ENCODE data around the gene DSG1. TPM values are rescaled to one million over a fixed set of nuclear protein-coding genes. Genes with fewer than 3 reads are reported as not detected.

DSG1 gene
- total RNA-seq, 6 experiments from 2014 or later = 0.29 to 4.3 (median 1.4) TPM

DNA sequence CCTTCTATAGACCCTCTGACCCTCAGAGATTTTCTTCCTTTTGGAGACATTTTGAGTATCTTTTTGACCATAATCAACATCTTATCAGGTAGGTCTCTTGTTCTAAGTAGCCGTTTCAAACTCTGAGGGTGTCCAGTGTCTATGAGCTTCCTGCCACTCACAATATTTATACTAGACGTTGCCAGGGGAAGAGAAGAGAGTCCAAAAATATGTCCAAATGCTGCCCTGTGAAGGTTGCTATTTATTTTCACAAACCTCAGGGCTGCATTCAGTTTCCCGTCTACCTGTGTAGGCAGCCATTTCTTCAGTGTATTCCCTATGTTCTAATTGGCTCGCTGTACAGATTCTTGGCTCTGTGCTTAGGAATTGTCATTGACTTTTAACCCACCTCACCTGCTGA lies 986 bp upstream of the DSG1 start:
- no peak overlapping the region for H3K27ac ChIP-seq
- ATAC-seq (no peak), DNase-seq (no peak)
- no peak for TF ChIP-seq CTCF (IDR thresholded peaks at IDR 0.05)
- TF ChIP-seq POLR2A (IDR thresholded peaks at IDR 0.05) = no peak
- H3K27me3 ChIP-seq = no peaks in the 10 kb centered on the region
- intact Hi-C loops (cut with DNase I) = no loop called here
- no peak overlapping the region for H3K4me3 ChIP-seq
- no peaks in the 10 kb centered on the region for H3K36me3 ChIP-seq
- H3K4me1 ChIP-seq = no peaks in the 10 kb centered on the region
- 49% methylated on average over 4 of the region's 4 CpGs for WGBS (ENCODE audit: insufficient coverage, low coverage, low lambda C conversion rate, missing lambda C conversion rate)
- H3K9me3 ChIP-seq = no peaks in the 10 kb centered on the region

DNA sequence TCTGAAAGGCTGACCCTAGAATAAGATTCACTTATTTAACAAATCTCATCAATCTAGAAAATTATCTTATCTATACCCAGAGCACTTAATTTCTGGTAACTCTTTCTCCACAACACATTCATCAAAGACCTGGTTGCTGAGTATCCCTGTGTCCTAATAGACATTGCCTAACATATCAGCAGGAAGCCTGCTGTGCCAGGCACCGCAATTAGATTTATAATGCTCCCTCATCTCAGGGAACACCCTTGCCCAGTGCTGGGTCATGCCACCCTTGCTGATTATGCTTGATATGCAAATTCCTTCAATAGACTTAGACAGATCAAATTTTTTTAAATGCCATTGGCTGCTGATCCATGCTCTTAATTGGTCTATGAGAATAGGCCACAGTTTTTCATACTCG lies 3.8 kb downstream of the DSG1 start:
- intact Hi-C loops (cut with DNase I) = no loop called here
- H3K27me3 ChIP-seq = no peaks in the 10 kb centered on the region
- H3K9me3 ChIP-seq = no peaks in the 10 kb centered on the region
- TF ChIP-seq CTCF (IDR thresholded peaks at IDR 0.05) (no peak), POLR2A (IDR thresholded peaks at IDR 0.05) (no peak)
- peak in 1 of 4 donors; percentile 48 for ATAC-seq
- no peaks in the 10 kb centered on the region for H3K36me3 ChIP-seq
- no peak for DNase-seq
- no peaks in the 10 kb centered on the region for H3K4me1 ChIP-seq
- WGBS (ENCODE audit: insufficient coverage, low coverage, low lambda C conversion rate, missing lambda C conversion rate) = 33% methylated on average over 2 of the region's 2 CpGs
- no peak overlapping the region for H3K27ac ChIP-seq
- no peak overlapping the region for H3K4me3 ChIP-seq

- no peak for TF ChIP-seq CTCF (IDR thresholded peaks at IDR 0.05)
- TF ChIP-seq POLR2A (IDR thresholded peaks at IDR 0.05) = no peak
- no peak overlapping the region for H3K27ac ChIP-seq
- WGBS (ENCODE audit: insufficient coverage, low coverage, low lambda C conversion rate, missing lambda C conversion rate) = 35% methylated on average over 3 of the region's 3 CpGs
- no peaks in the 10 kb centered on the region for H3K9me3 ChIP-seq
- no peaks in the 10 kb centered on the region for H3K27me3 ChIP-seq
- H3K36me3 ChIP-seq = no peaks in the 10 kb centered on the region
- peak; percentile 83 to 98 (median 90) for ATAC-seq
- intact Hi-C loops (cut with DNase I) = no loop called here
- no peak overlapping the region for H3K4me3 ChIP-seq
- no peak for DNase-seq
- no peaks in the 10 kb centered on the region for H3K4me1 ChIP-seq
These were observed 7.1 kb downstream of the DSG1 start for GRCh38 chr18:31325051-31325450.

GRCh38 chr18:31329787-31330438 lies 12.0 kb downstream of the DSG1 start:
- no peaks in the 10 kb centered on the region for H3K27me3 ChIP-seq
- 85% methylated on average over 7 of the region's 7 CpGs for WGBS (ENCODE audit: insufficient coverage, low coverage, low lambda C conversion rate, missing lambda C conversion rate)
- DNase-seq (no peak), ATAC-seq (no peak)
- H3K4me3 ChIP-seq = no peak overlapping the region
- TF ChIP-seq CTCF (IDR thresholded peaks at IDR 0.05) (no peak), POLR2A (IDR thresholded peaks at IDR 0.05) (no peak)
- no peaks in the 10 kb centered on the region for H3K4me1 ChIP-seq
- no peaks in the 10 kb centered on the region for H3K36me3 ChIP-seq
- H3K27ac ChIP-seq = no peak overlapping the region
- no peaks in the 10 kb centered on the region for H3K9me3 ChIP-seq
- intact Hi-C loops (cut with DNase I) = no loop called here
